Stomach (tissue), 4 donors: ENCODE data around the gene FAM168A.
A peak's percentile ranks its signal among the peaks of the same experiment; 100 is the strongest.

Source experiments
- CTCF ChIP-seq, 7 experiments: fragments of 450-650 bp in 4 of 7; fragments of 200-600 bp in 3 of 7; sonication (generic) in 3 of 7; IDR thresholded peaks; one replicate each; pipeline ENCODE4 v1.5.1; 2016 to 2019; ENCODE audit warnings: antibody characterized with exemption in 7 of 7, control low read depth in 2 of 7, mild to moderate bottlenecking in 1 of 7
- EP300 ChIP-seq: sonication (generic); formaldehyde crosslinking; IDR thresholded peaks from one replicate; pipeline ENCODE4 v1.6.1; 2017; ENCODE audit warnings: antibody characterized with exemption
- POLR2A ChIP-seq, 4 donors: fragments of 450-650 bp; IDR thresholded peaks; one replicate each; pipeline ENCODE4 v1.6.1; 2016; ENCODE audit warnings: antibody characterized with exemption in 4 of 4, control low read depth in 2 of 4, mild to moderate bottlenecking in 1 of 4, moderate library complexity in 1 of 4
- POLR2AphosphoS5 ChIP-seq, 3 donors: sonication (generic); formaldehyde crosslinking; IDR thresholded peaks; one replicate each; pipeline ENCODE4 v1.6.1; 2016; ENCODE audit warnings: antibody characterized with exemption in 3 of 3

- TF ChIP-seq POLR2A (IDR thresholded peaks at IDR 0.05), result no peak
- TF ChIP-seq CTCF (IDR thresholded peaks at IDR 0.05), result peak in 5 of 7 experiments; percentile 73 to 99 (median 96)
- peak; percentile 44 to 93 (median 86) for TF ChIP-seq POLR2AphosphoS5 (IDR thresholded peaks at IDR 0.05)
- TF ChIP-seq EP300, result no peak
These were observed 221.6 kb downstream of the FAM168A start, which contains the start of gene RELT for GRCh38 chr11:73376160-73376802.
